Measurements from ENCODE around the gene AGBL4.

GRCh38 chr1:48864913-48865312 lies 1158.8 kb downstream of the AGBL4 start:
- TF ChIP-seq GATA2 (IDR thresholded peaks at IDR 0.05; ENCODE audit: low read depth, low read length) (no peak), GATA3 (IDR thresholded peaks at IDR 0.05; ENCODE audit: low read depth, low read length) (no peak)

Measured in SH-SY5Y (cell line).